ENCODE measurements around the gene EID2B.

Gene EID2B, protein sequence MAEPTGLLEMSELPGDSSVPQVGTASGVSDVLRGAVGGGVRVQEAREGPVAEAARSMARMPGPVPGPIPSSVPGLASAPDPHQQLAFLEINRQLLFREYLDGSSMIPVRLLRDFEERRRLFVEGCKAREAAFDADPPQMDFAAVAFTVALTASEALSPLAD

DNA sequence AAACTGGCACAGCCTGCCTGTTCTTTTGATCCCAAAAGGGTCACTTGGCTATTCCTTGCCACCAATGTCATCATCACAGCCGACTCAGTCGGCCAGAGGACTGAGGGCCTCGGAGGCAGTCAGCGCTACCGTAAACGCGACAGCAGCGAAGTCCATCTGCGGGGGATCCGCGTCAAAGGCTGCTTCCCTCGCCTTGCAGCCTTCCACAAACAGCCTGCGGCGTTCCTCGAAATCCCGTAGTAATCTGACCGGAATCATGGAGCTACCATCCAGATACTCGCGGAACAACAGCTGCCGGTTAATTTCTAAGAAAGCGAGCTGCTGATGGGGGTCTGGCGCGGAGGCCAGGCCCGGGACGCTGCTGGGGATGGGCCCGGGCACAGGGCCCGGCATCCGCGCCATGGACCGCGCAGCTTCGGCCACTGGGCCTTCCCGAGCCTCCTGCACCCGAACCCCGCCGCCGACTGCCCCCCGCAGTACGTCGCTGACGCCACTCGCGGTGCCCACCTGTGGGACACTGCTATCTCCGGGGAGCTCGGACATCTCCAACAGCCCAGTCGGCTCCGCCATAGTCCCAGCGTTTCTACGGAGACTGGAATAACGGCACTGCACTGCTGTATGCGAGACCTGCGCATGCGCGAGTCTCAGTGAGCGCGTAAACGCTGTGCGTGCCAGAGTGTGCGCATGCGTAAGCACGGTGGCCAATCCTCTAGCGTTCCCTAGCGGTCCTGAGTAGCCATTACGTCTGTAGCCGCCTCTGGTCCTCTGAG lies at the start of gene EID2B:
Gene EID2B (minus strand): TSS at position 620 of the 770 bp plus-strand sequence. CDS start 50 bp downstream, at position 570.
- Mint-ChIP-seq H3K36me3 (peaks cover 5% of the 10 kb centered on the region), H3K4me1 (peaks cover 31% of the 10 kb centered on the region), H3K27me3 (no peaks in the 10 kb centered on the region), H3K27ac (peak within 1 kb of the TSS; percentile 72), H3K9me3 (no peaks in the 10 kb centered on the region), H3K4me3 (peak within 1 kb of the TSS; percentile 94)
- peak; percentile 94 for ATAC-seq

DNA sequence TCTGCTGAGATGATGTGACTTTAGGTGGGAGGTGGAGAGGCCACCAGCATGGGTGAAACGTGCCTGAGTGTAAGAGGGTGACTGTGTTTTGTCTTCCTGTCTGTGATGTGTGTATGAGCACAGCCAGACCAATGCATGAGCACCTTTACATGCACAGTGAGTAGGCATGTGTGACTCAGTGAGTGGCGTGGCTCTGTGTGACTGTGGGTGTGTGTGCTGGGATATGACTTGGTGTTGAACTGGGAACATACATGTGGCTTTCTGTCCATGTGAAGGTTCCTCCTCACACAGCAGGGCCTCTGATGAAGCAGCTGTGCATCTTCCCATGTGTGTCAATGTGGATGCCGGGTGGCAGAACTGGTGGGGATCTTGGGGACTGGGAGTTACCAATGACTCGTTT lies 49.8 kb upstream of the EID2B start:
- ATAC-seq: peak; percentile 56
- H3K27ac Mint-ChIP-seq: no peak overlapping the region
- no peaks in the 10 kb centered on the region for H3K4me1 Mint-ChIP-seq
- H3K4me3 Mint-ChIP-seq: no peak overlapping the region
- peaks cover 39% of the 10 kb centered on the region for H3K27me3 Mint-ChIP-seq
- H3K9me3 Mint-ChIP-seq: peaks cover 9% of the 10 kb centered on the region
- peaks cover 7% of the 10 kb centered on the region for H3K36me3 Mint-ChIP-seq

DNA sequence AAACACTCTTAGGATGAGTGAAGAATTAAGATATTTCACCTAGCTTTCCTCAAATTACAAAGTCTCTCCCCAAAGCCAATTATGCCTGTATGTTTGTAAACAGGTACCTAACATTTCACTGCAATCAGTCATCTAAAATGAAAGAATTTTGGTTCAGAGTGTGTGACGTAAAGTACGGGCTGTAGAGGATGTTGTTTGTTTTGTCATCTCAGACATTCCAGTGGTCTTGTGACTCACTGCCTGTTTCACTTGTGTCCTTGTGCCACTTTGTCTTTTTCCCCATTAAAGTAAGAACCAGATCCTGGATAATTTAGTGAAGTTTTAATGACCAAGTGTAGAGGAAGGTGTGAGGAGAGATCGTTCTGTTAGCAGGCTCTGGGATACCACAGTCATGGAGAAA lies 36.0 kb upstream of the EID2B start:
- H3K9me3 Mint-ChIP-seq: peaks cover 3% of the 10 kb centered on the region
- no peak overlapping the region for H3K27ac Mint-ChIP-seq
- H3K4me3 Mint-ChIP-seq: no peak overlapping the region
- no peaks in the 10 kb centered on the region for H3K36me3 Mint-ChIP-seq
- H3K4me1 Mint-ChIP-seq: no peaks in the 10 kb centered on the region
- no peak for ATAC-seq
- H3K27me3 Mint-ChIP-seq: peaks cover 16% of the 10 kb centered on the region

DNA sequence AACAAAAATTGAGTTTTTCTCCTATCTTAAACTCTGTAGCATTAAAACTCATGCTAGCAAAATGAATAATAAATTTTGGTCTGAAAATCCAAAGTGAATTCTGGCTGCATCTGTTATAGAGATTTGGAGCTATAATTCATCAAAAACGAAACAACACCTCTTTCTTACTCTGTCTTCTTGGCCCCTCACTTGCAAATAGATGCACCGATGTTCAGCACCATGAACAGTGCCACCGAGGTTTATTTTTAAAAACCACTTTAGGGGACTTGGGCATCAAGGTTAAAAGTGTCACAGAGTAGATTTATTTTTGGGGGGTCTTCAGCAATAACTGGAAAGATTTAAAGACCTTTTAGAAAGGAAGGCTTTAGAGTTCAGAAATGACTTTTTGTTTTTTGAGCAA lies 33.4 kb upstream of the EID2B start:
- Mint-ChIP-seq H3K27ac (no peak overlapping the region), H3K9me3 (no peaks in the 10 kb centered on the region), H3K36me3 (no peaks in the 10 kb centered on the region), H3K27me3 (no peaks in the 10 kb centered on the region), H3K4me1 (no peaks in the 10 kb centered on the region), H3K4me3 (no peak overlapping the region)
- no peak for ATAC-seq

DNA sequence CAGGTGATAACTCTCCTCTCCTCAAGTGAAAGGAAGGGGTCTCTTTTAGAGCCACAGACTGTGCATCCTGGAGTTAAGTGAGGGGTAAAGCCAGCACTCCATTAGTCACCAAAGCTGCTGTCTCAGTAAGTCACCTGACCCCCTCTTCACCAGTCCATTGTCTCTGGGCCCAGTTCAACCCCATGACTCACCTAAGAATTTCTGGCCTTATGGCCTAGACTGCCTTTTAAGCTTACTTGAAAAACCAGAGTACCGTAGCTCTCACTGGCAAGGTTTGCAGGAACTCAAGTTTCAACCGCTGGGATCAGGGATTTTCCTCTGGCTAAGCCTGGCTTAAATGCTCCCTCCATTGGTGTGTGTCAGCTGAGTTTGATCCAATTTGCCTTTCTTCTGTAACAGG lies 30.8 kb upstream of the EID2B start:
- no peaks in the 10 kb centered on the region for H3K27me3 Mint-ChIP-seq
- peaks cover 9% of the 10 kb centered on the region for H3K4me1 Mint-ChIP-seq
- H3K36me3 Mint-ChIP-seq: no peaks in the 10 kb centered on the region
- ATAC-seq: no peak
- no peaks in the 10 kb centered on the region for H3K9me3 Mint-ChIP-seq
- H3K4me3 Mint-ChIP-seq: no peak overlapping the region
- H3K27ac Mint-ChIP-seq: no peak overlapping the region

DNA sequence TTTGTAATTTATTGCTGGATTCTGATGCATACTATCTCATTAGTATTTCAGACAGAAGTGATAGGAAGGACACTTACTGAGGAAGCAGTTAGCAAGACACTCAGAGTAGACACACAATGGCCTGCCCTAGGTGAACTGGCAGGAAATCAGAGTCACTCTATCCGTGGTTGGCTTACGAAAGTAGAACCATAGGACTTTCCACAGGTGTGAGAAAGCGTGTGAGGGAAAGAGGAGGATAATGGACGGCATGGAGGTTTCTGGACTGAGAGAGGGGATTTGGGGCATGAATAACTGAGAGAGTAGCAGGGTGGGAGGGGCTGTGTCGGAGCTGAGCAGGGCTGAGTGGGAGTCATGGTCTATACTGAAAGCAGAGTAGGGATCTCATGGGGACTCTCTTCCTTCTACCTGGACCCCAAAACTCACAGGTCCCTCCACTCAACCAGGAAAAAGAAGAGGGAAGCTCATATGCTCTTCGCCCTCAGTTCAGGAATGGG lies 26.0 kb upstream of the EID2B start:
- Mint-ChIP-seq H3K36me3 (no peaks in the 10 kb centered on the region), H3K9me3 (no peaks in the 10 kb centered on the region), H3K4me3 (peak overlapping the region; percentile 57), H3K27ac (peak overlapping the region; percentile 86), H3K4me1 (peaks cover 28% of the 10 kb centered on the region), H3K27me3 (no peaks in the 10 kb centered on the region)
- peak; percentile 61 for ATAC-seq

DNA sequence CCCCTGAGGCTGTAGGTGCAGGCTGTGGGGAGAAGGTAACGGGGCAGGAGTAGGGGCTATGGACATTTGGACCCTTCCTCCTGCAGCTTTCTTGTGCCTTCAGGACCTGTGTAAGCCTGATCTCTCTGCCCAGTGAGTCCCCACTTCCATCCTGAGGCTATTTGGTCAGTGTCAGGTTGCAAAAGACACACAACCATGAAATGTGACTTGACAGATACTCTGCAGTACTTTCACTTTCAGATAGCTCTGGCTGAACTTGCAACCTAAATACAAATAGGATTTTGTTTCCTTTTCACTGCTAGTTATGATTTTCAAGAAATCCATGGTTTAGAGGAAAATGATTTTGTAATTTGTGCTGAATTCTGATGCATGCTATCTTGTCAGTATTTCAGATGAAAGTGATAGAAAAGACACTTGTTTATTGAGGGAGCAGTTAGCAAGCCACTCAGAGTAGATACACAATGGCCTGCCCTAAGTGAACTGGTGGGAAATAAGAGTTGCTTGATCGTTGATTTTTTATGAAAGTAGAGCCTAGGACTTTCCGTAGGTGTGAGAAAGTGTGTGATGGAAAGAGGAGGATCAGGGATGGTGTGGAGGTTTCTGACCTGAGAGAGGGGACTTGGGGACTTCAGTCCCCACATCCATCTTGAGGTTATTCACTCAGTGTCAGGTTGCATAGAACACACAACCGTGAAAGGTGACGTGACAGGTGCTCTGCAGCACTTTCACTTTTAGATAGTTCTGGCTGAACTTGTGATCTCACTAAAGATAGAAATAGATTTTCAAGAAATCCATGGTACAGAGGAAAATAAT lies 25.4 kb upstream of the EID2B start:
- peak; percentile 64 for ATAC-seq
- Mint-ChIP-seq H3K27ac (peak overlapping the region; percentile 86), H3K4me1 (peaks cover 35% of the 10 kb centered on the region), H3K4me3 (peak overlapping the region; percentile 57), H3K27me3 (no peaks in the 10 kb centered on the region), H3K9me3 (no peaks in the 10 kb centered on the region), H3K36me3 (no peaks in the 10 kb centered on the region)

DNA sequence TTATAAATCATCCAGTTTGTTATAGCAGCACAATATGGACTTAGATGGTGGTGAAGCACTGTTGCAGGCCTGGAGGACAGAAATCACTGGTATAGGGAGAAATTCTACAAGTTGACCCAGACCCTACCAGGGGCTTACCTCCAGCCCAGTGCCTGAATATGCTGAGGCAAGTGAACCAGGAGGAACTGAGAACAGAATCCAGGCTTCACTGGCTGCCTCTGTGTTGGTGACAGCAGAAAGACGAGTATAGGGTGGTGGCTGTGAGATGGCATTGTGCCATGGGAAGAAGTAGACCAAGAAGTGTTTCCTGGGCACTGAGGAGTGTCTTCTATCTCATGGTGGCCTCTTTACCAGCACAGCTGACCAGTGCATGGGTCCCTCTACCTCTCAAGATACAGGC lies 23.2 kb upstream of the EID2B start:
- no peaks in the 10 kb centered on the region for H3K36me3 Mint-ChIP-seq

DNA sequence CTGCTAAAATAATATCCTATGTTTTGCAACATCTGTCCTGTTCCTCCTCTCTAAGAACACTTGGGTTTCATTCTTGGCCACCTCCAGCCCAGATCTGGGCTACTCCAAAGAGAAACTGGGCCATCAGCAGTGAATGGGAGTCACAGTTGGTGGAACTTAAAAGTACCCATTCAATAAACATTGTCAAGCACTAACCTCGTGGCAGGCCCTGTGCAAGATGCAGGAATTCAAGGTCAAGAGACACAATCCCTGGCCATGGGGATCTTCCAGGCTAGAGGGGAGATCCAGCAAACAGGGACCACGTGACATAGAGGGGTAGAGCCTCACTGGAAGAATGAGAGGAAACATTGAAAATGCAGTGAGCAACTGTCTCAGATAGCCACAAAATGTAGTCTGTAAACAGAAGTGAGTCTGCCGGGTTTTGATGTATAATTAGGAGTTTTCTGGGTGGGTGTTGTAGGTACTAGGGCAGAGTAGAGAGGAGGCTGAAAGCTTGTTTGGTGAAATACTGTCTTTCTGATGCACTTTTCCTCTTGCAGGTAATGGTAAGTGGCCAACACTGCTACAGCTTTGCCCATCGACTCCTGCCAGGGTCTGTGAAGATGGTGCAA lies 22.2 kb upstream of the EID2B start:
- no peak for ATAC-seq
- H3K27me3 Mint-ChIP-seq: no peaks in the 10 kb centered on the region
- H3K9me3 Mint-ChIP-seq: no peaks in the 10 kb centered on the region
- H3K36me3 Mint-ChIP-seq: no peaks in the 10 kb centered on the region
- H3K4me1 Mint-ChIP-seq: peaks cover 51% of the 10 kb centered on the region
- H3K27ac Mint-ChIP-seq: peak overlapping the region; percentile 52
- H3K4me3 Mint-ChIP-seq: no peak overlapping the region

More for the DNA sequence above, 23.2 kb upstream of the EID2B start:
- no peaks in the 10 kb centered on the region for H3K9me3 Mint-ChIP-seq
- ATAC-seq: no peak
- no peak overlapping the region for H3K4me3 Mint-ChIP-seq
- H3K27me3 Mint-ChIP-seq: no peaks in the 10 kb centered on the region
- peak overlapping the region; percentile 52 for H3K27ac Mint-ChIP-seq
- peaks cover 51% of the 10 kb centered on the region for H3K4me1 Mint-ChIP-seq

DNA sequence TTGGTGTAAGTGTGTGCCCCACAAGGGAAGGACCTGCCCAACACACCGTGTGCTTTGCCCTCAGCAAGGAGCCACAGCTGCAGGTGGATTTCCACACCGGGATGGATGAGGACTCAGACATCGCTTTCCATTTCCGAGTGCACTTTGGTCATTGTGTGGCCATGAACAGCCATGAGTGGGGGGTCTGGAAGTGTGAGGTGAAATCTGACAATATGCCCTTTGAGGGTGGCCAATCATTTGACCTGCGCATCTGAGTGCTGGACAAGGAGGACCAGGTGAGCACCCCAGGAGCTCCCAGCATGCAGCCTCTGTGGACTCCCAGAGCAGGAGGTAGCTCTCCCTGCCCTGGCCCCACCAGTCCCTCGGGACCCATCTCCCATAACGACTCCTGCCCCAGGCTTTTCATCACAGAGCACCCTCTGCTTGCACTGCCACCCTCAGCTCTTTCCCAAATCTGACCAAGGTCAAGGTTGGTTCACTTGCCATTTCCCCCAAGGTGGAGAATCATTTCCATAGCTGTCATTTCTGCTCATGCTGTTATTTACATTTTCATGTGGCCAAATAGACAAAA lies 20.5 kb upstream of the EID2B start:
- Mint-ChIP-seq H3K9me3 (no peaks in the 10 kb centered on the region), H3K4me1 (peaks cover 40% of the 10 kb centered on the region), H3K36me3 (no peaks in the 10 kb centered on the region), H3K27me3 (no peaks in the 10 kb centered on the region), H3K27ac (peak overlapping the region; percentile 7), H3K4me3 (no peak overlapping the region)
- ATAC-seq: no peak

DNA sequence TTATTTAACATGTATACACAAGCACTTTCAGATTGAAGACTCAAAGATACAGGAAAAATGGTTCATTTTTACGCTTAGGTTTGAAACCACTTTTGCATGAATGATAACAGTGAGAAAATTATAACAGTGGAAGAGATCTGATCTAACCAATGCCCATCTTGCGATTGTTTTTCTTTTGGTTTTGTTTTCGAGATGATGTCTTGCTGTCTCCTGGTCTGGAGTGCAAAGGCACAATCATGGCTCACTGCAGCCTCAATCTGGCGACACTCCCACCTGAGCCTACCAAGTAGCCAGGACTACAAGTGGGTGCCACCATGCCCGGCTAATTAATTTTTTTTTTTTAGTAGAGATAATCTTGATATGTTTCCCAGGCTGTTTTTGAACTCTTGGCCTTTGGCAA lies 17.5 kb upstream of the EID2B start:
- H3K27ac Mint-ChIP-seq: no peak overlapping the region
- H3K4me3 Mint-ChIP-seq: no peak overlapping the region
- H3K27me3 Mint-ChIP-seq: no peaks in the 10 kb centered on the region
- ATAC-seq: no peak
- H3K36me3 Mint-ChIP-seq: no peaks in the 10 kb centered on the region
- H3K4me1 Mint-ChIP-seq: peaks cover 25% of the 10 kb centered on the region
- no peaks in the 10 kb centered on the region for H3K9me3 Mint-ChIP-seq

DNA sequence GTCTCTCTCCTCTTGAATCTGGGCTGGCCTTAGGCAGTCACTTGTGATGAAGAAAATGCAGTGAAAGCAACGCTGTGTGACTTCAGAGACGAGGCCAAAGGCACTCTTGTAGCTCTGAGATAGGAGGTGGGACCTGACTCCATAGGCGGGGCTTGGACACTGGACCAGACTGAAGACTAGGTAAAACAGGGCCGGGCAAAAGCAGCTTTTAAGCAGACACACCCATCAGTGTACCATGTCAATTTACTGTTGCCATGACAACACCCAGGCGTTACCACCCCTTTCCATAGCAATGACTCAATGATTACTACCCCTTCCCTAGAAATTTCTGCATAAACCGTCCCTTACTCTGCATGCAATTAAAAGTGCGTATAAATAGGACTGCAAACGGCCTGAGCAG lies 13.9 kb upstream of the EID2B start:
- Mint-ChIP-seq H3K4me3 (no peak overlapping the region), H3K27ac (no peak overlapping the region), H3K27me3 (no peaks in the 10 kb centered on the region), H3K4me1 (peaks cover 17% of the 10 kb centered on the region), H3K9me3 (no peaks in the 10 kb centered on the region), H3K36me3 (no peaks in the 10 kb centered on the region)
- ATAC-seq: no peak

DNA sequence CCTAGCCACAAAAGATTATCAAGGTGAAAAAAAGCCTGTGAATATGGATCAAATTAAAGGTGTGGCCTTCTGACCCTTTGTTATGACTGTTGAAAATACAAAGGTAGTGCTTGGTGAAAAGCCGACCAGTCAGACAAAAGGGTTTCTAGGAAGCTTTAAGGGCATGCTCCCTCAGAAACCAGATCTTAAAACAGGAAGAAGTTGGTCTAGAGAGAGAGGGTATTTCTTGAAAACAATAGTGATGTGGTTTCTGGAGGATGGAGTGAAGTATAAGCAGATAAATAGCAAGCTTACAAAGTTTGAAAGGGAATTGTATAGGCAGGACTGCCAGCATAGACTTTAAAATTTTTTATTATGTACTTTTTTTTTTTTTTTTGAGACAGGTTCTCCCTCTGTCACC lies 12.3 kb upstream of the EID2B start:
- ATAC-seq: no peak
- H3K4me3 Mint-ChIP-seq: no peak overlapping the region
- no peak overlapping the region for H3K27ac Mint-ChIP-seq
- no peaks in the 10 kb centered on the region for H3K9me3 Mint-ChIP-seq
- H3K4me1 Mint-ChIP-seq: peaks cover 15% of the 10 kb centered on the region
- H3K36me3 Mint-ChIP-seq: no peaks in the 10 kb centered on the region
- no peaks in the 10 kb centered on the region for H3K27me3 Mint-ChIP-seq

DNA sequence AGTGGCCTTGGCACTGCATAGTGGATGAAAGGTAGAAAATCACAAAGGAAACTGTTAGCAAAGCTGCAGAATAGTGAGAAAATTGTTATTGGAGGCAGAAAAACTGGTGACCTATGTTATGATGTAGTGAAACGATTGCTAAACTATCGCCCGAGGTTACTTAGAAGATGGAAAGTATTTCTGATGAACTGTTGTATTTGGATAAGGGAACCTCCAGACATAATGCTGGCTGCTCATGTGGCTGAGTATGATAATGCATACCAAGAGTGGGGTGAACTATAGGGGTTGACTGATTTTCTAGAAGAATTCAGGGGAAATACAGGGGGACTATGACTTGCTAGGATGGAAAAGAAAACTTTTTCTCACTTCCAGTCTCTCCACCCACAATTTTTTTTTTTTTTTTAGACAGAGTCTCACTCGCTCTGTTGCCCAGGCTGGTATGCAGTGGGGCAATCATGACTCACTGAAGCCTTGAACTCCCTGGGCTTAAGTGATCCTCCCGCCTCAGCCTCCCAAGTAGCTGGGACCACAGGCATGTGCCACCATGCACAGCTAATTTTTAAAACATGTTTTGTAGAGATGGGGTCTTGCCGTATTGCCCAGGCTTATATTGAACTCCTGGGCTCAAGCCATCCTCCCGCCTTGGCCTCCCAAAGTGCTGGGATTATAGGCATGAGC lies 11.7 kb upstream of the EID2B start:
- ATAC-seq: no peak
- Mint-ChIP-seq H3K9me3 (no peaks in the 10 kb centered on the region), H3K4me3 (no peak overlapping the region), H3K27me3 (no peaks in the 10 kb centered on the region), H3K27ac (no peak overlapping the region), H3K36me3 (no peaks in the 10 kb centered on the region), H3K4me1 (peaks cover 15% of the 10 kb centered on the region)
